HG02973 (cell line): ENCODE data around the gene DTYMK.
"Not testable (repeated sequence)": the region's sequence is repeated elsewhere in the genome, so short reads cannot be mapped to it uniquely, and the experiment has no call there.

ENCODE experiments used
- ATAC-seq: cut with Tn5 transposase; IDR thresholded peaks from one replicate; pipeline ENCODE4 v1.9.1; 2021; ENCODE audit warnings: moderate library complexity; ENCODE audit not compliant: unreplicated experiment

The DTYMK gene

DNA sequence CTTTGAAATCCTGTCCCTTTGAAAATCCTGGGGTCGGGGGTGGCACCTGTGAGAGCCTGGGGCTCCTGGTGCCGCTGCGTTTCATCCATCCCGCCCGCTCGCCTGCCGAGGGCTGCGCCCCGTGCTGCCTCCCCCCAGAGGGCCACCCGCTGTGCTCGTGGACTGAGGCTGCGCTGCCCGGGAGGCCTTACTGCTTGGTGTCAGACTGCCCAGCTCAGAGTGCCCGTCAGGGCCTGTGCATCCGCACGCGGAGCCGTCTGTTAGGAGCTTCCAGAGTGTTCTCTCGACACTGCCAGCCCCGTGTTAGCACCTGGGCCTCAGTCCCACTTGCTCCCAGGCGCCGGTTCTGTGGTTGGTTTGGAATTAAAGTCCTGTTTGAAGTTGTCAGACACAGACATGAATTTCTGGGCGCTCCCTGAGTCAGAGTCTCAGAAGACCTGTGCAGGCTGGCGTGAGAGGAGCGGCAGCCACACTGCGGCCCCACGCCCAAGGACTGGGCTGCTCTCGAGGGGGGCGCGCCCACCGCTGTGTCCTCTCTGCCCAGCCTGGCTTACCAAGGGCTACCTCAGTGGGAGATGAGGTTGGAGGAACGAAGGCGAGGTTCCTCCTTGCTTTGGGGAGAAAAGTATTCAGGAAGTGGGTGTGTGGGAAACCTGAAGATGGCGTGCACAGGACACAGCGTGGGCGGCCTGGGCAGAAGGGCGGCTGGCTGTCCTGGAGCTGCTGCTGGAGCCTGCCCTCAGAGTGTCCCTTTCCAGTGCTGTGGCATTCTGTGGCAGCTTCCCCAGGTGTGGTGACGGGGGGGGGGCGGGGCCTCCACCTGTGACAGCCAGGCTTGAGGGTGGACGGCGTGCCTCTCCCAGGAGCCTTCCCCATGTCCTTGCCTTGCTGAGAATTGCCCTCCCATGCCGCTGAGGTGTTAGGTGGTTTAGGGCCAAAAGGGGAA, 14.1 kb downstream of the DTYMK start:
- ATAC-seq = no peak

DNA sequence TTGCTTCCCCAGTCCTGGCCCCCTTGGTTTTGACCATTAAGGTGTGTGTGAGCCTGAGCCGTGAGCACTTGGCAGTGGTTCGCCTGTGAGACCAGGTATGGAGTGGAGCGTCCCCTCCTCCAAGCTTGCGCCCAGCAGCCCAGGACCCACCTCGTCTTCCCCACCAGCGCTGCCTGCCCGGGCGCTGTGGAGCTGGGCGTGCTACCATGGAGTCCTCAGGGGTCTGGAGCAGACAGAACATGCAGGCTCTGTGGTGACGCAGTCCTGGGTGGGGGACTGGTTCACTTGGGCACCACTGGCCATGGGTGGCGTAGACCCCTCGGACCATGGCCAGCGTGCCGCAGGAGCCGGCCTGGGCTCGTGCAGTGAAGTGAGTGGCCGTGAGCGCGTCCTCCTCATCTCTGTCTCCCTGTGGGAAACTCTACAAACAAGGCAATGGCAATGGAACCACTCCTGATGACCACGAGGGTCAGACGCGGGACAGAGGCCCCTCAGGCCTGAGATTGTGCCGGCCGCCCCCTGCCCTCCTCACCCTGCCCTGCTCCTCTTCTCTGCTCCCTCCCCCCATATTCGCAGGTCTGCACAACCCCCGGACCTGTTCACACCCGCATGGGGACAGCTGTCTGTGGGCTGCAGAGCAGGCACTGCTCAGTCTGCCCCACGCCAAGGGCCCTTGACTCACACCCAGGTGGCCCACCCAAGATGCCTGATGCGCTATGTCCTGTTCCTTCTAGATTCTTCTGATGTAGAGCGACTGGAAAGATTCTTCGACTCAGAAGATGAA, 15.0 kb downstream of the DTYMK start:
- ATAC-seq = no peak

DNA sequence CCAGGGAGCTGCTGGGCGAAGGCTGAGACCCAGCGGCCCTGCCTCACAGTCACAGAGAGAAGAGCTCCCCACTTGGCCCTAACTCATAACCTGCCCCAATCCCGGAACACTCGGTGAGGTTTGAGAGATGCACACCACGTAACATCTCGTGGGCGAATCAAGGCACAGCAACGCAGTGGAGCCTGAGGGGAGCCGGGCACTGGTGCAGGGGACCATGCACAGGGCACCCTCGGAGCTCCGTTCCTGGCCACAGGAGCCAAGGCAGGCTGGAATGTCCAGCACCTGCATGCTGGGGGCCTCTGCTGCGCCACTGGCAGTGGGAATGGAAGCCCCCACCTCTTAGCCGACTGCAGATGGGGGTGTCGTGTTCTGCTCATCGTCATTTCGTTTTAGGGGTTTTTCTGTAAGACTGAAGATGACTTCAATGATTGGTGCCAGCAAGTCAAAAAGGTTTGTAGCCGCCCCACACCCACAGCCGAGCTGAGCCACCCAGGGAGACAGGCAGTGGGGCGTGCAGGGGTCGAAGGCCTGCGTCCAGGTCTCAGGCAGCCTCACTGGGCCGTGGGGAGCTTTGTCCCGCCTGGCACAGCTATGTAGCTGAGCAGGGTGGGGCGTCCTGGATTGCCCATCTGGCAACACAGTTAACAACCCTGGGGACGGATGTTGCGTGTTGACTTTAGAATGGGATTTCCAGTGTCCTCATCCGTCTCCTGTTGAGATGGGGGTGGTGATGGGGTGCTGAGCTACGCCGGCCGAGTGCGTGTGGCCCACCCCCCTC, 16.1 kb downstream of the DTYMK start:
- ATAC-seq = no peak

DNA sequence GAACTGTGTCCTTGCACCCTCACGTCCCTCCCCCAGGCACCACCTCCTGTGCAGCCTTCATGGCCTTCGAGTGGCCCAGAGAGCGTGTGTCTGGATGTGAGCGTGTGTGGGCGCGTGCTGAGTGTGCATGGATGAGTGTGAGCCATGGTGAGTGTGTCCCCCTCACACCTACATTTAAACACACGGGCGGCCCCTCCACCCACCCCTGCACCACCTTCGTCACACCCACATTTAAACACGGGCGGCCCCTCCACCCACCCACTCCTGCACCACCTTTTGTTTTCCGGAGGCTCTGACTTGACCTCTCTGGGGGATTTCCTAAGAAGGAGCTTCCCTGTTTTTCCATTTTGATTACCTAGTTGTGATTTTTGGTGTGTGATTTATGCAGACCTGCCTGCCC, 17.8 kb downstream of the DTYMK start:
- no peak for ATAC-seq

DNA sequence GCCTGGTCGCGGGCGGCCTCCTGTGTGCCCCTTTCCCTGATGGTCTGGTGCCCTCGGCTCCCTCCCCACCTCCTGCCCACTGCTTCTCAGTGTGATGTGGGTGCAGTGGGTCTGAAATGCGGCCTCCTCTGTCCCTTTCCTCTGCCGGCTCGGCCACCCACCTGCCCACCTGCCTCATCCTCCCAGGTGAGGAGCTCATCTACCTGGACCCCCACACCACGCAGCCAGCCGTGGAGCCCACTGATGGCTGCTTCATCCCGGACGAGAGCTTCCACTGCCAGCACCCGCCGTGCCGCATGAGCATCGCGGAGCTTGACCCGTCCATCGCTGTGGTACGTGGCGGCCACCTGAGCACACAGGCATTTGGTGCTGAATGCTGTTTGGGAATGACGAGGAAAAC, 18.3 kb downstream of the DTYMK start:
- ATAC-seq = no peak

DNA sequence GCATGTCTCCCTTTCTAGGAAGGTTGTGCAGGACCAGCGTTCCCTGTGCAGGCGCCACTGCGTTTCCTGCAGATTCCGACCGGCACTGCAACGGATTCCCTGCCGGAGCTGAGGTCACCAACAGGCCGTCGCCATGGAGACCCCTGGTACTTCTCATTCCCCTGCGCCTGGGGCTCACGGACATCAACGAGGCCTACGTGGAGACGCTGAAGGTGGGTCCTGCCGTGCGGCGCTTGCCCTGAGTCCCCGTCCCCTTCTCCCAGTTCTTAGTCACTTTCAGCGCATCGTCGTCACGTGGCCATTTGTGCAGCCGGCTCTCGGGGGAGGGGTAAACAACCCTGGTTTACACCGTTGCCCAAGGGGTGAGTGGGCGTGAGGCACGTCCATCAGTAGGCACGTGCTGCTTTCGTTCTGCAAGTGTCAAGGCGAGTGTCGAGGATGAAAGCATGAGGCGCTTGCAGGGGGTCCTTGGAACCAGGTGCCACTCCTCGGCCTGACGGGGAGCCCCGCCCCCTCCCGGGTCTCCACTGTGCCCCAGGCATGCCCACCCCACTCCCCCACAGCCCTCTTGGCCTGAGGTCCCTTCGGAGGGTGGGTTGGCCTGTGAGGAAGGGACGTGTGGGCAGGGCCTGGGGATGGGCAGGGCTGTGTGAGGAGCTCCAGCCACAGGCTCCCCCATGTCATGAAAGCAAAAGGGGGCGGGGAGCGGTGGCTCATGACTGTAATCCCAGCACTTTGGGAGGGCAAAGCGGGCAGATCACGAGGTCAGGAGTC, 19.8 kb downstream of the DTYMK start:
- ATAC-seq = no peak

DNA sequence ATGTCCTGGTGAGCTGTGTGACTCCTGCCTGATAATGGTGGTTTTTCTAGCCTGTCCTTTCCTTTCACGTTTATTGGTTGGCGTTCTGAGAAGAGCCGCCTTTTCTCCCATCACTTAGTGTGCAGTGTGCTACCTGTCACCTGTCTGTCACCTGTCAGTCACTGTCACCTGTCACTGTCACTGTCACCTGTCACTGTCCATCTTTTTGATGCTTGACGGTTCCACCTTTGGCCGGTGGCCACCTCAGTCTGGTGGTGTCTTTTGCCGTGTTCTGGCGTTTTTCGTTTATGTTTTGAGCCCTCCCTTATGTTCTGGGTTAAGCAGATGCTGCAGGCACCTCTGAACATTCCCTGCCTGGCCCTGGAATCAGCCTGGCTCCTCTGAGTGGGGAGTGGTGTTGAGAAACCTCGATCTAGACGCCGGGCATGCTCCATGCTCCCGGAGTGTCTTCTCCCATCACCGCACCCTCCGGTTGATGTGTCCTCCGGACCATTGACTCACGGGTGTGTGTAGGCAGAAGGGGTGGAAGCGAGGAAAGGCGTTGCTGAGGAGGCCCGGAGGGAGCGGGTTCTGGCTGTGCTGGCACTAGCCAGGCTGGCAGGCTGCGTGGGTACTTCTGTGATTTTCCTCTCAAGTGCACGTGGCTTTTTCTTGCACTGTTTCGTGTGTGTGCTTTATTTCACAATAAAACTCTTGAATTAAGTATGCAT, 20.7 kb downstream of the DTYMK start:
- no peak for ATAC-seq

DNA sequence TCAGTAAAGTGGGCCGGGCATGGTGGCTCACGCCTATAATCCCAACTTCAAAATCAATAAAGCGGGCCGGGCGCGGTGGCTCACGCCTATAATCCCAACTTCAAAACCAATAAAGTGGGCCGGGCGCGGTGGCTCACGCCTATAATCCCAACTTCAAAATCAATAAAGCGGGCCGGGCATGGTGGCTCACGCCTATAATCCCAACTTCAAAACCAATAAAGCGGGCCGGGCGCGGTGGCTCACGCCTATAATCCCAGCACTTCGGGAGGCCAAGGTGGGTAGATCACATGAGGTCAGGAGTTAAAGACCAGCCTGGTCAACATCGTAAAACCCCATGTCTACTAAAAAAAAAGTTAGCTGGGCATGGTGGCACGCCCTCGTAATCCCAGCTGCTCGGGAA, 23.9 kb downstream of the DTYMK start:
- not testable (repeated sequence) for ATAC-seq

DNA sequence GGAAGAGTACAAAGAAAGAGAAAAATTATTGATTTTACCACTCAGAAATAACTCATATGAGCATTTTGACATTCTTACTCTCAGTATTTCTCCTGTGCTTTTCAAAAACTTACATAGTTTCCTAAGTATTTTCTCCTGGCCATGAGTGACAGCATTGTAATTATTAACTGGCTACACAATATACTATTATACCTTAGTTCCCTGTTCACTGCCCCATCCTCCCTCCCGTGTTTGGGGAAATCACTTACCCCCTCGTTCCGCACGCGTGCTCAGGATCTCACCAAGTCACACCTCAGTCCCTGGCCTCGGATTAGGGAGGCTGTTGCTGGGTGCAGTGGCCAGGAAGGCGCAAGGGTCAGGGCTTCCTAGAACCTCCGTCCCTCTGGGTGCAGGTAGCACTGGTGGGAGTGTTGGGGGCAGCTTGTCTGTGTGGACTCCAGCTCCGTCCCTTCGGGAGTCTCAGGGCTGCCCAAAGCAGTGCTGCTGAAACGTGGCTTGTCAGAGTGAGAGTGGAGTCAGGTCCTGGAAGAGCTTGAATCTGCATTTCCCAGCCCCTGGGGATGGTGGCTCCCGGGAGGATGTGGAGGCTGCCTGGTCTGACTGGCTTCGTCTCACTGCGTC, 25.9 kb downstream of the DTYMK start:
- ATAC-seq = no peak

DNA sequence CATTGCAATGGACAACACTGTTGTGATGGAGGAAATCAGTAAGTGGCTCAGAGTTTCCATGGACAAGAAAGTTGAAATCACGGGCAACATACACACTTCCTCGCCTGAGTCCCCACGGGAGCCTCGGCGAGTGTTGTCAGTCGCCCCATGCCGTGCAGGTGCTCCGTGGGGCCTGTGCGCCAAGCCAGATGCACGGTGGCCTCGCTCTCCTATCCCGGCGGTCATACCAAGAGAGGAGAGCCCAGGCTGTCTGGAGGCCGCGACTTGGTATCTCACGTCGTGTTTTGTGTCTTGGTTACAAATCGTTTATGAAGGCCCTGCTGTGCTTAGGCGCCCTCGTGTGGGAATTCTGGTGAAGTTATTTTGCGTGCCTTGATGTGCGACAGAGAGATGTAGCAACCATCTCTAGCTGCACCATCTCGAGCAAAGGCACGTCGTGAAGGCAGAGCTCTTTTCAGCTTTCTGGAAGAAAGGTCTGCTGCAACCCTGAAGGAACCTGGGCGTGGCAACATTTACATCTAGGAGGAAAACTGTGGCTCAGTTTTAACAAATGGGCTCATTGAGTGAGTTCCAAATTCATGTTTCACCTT, 27.4 kb downstream of the DTYMK start:
- ATAC-seq = no peak

DNA sequence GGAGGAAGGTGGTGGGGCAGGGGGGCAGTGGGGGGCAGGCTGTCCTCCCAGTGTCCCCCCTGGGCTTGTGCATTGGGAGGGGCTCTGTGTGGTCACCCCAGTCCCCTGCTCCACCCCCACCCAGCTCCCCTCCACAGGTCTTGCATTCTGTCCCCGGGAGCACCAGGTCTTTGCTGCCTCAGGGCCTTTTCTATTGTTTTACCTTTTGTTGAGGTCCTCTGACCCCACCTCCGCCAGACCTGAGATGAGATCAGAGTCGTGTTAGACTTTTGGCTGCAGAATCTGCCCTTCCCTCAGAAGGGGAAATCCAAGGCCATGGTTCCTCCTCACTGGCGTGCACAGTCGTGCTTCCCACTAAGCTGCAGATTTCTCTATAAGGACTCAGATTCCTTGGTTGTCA, 28.3 kb downstream of the DTYMK start:
- ATAC-seq = no peak

DNA sequence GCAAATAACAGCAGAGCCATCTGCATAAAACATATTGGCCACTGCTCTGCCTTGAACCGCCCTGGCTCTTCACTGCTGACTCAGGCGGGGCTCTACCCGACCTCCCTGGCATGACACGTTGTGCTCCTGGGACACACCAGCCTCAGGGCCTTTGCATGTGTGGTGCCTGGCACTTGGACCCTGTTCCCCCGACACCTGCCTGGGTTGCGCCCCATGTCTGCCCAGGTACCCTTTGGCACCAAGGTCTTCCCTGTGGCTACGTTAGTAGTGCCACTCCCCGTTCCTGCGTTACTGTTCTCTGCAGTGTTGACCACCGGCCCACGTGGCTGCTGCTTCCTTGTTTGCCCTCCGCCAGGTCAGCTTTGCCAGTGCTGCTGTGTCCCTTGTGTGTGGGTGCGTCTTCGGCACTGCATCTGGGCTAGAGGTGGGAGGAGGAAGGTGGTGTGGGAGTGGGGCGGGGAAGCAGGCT, 28.8 kb downstream of the DTYMK start:
- no peak for ATAC-seq

DNA sequence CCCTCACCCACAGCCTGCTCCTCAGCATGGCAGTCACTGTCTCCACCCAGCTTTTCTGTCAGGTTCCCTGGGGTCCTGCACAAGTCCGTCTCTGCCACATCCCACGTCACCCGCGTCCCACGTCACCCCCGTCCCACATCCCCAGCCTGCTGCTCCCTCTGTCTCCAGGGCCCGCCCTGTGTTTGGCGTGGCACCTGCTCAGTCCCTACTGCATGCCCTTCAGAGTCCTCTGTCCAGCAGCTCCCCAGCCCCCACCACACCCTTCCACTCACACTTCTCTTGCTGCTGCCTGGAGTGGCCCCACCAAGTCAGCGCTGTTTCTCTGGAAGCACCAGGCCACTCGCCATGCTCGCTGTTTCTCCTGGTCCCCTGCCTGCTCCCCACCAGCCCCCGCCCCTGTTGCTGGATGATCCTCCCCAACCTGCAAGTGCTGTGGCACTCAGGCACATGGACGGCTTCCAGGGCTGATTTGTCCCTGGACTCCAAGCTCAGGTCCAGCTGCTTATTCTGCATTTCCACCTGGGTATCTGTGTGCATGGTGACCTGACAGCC, 30.3 kb downstream of the DTYMK start:
- no peak for ATAC-seq

DNA sequence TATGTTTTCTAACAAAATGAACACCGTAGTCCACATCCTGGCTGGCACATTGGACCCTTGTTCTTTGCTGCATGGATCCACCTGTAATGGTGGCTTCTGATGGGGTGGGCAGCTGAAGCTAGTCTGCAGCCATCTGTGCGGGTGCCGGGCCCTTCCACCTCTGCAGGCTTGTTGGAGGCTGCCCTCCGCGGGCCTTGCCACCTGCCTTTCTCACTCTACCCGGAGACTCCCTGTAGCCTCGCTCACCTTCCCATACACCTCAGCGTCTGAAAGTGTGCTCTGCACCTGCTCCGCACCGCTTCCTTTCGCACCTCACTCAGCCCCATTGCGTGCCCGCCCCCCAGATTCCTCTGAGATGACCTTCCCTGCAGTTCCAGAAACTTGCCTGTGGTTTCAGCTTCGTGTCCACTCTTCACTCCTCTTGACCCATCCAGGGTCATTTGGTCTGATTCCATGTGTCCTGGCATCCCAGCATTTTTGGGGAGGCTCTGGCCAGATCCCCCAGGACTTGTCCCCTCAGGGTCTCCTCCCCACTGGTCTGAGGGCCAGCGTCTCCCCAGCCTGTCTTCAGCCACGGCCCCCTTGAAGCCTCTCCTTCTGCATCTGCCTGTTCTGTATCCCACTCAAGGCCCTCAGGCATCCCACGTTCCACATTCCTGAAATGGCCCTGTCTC, 31.0 kb downstream of the DTYMK start:
- ATAC-seq = no peak

DNA sequence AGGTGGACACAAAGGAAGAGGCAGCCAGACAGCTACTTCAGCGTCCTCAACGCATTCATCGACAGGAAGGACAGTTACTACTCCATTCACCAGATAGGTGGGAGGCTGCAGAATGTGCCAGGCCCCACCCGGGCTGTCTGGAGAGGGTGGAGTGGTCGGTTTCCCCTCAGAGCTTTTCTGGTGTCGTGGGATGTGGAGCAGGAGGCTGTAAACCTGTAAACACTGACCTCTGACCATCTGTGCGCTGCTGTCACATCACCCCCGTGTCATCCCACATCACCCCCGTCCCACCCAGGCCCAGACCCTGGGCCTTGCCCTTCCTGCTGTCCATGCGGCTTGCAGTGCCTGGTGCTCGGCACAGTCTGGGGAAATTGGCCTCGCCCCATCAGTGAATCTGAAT, 32.1 kb downstream of the DTYMK start:
- no peak for ATAC-seq

DNA sequence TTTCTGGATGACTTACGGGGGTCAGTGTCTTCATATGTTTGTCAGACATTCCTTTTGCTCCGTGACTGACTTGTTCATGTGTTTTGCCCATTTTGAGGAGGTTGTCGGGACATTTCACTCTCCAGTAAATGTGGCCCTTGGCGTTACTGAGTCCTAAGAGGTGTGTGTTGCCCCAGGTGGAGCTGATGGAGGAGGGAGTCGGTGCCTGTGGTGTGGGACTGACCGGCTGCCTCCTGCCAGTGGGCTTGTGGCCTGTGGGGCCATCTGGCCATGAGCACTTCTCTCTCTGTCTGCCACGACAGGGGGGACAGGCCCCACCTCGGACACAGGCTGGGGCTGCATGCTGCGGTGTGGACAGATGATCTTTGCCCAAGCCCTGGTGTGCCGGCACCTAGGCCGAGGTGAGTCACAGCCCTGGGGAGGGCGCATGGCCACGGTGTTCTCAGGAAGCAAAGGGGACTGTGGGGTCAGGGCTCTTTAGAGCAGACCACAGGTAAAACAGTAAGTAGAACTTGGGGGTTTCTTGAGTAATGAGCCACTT, 33.3 kb downstream of the DTYMK start:
- ATAC-seq = no peak

DNA sequence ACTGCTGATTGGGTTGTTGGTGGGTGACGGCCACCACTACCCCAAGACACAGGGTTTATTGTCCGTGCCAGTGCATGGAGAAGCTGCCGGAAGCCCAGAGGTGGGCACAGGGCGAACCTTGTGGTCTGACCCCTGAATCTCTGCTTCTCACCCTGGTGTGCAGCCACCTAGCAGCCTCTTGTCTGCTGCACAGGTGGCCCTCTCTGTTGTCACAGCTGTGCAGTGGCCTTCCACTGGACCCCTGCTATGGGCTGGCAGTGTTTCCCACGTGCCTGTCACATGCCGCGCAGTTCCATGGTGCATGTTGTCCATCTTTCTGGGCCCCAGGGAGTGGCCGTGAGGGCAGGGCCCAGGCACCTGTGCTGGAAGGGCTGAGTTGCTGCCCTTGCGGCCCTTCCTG, 33.9 kb downstream of the DTYMK start:
- ATAC-seq = no peak

DNA sequence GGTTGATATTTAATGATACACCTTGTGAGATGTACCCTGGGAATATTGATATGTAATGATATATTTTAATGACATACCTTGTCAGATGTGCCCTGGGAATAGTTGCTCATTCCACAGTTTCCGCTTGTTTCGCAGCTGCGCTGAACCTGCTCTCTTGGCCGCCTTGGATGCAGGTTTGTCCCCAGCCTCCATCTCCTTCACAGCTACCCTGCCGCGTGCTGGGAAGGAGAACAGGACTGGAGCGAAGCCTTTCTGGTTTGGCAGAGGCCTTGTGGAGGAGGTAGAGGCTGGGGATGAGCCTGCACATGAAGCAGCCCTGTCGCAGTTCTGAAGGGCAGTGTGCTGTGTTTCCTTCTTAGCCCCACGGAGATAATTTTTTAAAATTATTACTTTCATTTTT, 34.5 kb downstream of the DTYMK start:
- no peak for ATAC-seq
